ENCODE measurements around the gene NOP14.
"Not testable (repeated sequence)": the region's sequence is repeated elsewhere in the genome, so short reads cannot be mapped to it uniquely, and the experiment has no call there.

DNA sequence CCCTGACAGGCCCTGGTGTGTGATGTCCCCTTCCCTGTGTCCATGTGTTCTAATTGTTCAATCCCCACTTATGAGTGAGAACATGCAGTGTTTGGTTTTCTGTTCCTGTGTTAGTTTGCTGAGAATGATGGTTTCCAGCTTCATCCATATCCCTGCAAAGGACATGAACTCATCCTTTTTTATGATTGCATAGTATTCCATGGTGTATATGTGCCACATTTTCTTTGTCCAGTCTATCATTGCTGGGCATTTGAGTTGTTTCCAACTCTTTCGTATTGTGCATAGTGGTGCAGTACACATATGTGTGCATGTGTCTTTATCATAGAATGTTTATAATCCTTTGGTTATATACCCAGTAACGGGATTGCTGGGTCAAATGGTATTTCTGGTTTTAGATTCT lies 46.5 kb downstream of the NOP14 start:
- TF ChIP-seq POLR2A (IDR thresholded peaks at IDR 0.05), result not testable (repeated sequence)
- TF ChIP-seq, protein P1, sequence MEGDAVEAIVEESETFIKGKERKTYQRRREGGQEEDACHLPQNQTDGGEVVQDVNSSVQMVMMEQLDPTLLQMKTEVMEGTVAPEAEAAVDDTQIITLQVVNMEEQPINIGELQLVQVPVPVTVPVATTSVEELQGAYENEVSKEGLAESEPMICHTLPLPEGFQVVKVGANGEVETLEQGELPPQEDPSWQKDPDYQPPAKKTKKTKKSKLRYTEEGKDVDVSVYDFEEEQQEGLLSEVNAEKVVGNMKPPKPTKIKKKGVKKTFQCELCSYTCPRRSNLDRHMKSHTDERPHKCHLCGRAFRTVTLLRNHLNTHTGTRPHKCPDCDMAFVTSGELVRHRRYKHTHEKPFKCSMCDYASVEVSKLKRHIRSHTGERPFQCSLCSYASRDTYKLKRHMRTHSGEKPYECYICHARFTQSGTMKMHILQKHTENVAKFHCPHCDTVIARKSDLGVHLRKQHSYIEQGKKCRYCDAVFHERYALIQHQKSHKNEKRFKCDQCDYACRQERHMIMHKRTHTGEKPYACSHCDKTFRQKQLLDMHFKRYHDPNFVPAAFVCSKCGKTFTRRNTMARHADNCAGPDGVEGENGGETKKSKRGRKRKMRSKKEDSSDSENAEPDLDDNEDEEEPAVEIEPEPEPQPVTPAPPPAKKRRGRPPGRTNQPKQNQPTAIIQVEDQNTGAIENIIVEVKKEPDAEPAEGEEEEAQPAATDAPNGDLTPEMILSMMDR (IDR thresholded peaks at IDR 0.05), result not testable (repeated sequence)

Measured in lower leg skin (tissue), 3 donors.